CD4-positive, alpha-beta T cell treated with Interleukin-21 for 1 hour (primary cell): Measurements from ENCODE around the gene DSCAML1.

ENCODE experiments used
- DNase-seq: peaks from one replicate; pipeline ENCODE4 v3.0.0-alpha.2; 2020

DSCAML1 gene

DNA sequence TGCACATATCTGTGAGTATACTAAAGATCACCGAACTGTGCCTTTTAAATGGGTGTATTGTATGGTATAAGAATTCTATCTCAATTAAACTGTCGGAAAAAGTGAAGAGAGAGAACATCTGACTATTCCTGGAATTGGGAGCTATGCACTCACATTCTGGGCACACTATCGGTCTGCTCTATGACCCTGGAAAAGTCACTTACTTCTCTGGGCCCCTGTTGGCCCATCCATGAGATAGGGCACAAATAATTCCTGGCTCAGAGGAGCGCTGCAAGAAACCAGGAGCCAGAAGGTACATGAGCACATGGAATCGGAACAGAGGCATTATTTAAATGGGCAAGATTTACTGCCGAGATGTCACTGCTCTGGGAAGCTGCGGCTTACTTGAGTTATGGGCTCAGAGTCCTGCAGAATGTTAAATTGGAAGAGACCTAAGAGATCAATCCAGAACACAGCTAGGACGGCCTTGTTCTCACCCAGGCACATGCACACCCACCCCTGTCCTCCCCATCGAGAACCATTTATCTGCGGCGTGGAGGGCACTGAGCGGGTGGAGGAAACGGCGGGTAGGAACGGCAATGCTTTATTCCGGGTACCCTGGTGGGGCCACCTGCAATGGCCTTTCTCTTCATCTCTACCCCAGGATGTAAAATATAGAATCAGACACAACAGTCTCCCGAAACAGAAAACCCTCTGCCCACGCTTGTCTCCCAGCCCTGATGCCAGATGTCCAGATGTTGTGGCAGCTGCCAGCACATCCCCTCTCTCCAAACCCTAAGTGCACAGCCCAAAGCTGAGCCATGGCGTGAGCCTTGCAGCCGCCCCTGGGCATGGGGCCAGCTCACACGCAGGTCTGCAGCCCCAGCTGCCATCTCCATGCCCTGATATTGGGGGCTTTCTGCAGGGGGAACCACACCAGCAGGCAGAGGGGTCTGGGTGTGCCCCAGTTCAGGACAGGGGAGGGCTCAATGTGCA lies 142.4 kb downstream of the DSCAML1 start:
- no peak for DNase-seq

DNA sequence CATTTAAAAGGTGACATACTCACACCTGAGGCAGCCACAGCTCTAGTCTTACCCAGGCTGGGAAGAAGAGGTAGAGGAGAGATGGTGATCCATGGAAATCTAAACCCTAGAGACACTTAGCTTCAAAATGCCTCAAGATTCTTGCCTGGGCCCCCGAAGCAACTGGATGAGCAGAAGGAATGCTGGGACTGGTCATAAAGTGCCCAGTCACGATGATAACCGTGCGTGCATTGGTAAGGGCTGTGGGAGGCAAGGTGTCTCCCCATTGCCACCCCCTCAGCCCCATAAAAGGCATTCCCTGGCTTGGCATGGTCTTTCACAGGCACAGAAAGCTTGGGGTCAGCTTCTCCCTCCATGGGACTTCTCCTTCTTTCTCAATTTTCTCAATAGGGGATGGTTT lies 144.5 kb downstream of the DSCAML1 start:
- no peak for DNase-seq

DNA sequence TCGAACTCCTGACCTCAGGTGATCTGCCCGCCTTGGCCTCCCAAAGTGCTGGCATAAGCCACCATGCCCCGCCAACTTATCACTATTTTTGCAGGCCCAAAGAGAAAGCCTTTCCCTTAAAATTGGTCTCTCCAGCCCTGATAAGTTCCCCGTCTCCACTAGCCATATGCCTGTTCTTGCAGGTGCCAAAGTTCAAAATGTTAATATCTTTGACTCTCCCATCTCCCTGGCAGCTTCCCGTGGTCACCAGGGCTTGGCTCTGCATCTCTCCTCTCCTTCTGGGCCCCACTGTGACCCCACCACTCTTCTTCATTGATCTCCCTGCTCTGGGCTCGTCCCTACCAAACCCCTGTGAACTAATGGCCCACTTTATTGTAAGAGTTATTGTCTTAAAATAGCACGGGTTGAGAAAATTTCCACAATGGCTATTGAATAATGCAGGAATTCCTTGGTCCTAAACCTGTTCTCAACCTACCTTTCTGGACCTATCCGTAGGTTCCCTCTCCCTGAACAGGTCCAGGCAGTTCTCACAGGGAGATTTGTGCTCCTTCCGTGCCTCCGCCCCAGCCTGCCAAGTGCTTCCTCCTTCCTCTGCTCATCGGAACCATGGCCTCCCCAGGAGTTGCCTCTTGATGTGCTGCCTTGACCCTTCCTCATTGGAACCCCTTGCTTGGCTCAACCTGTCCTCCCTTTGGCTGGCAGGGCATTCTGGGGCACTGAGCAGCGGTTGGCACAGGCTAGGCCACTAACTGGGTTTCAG lies 147.5 kb downstream of the DSCAML1 start:
- no peak for DNase-seq

DNA sequence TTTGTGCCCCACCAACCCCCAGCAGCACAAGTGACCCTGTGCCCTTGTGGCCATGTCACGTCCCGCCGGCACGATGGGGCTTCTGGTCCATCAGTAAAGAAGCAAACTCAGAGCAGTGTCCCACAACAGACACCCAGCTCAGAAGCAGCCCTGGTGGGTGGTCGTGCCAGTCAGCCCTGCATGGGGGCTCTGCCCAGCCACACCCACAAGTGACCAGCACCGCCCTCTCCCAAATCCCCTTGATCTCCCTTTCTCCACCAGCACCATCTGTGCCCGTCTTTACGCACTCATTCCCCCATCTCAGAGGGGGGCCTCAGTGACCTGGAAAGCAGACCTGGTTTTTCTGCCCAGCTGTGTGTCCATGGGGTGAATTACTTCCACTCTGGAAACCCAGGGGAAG lies 149.1 kb downstream of the DSCAML1 start:
- no peak for DNase-seq

DNA sequence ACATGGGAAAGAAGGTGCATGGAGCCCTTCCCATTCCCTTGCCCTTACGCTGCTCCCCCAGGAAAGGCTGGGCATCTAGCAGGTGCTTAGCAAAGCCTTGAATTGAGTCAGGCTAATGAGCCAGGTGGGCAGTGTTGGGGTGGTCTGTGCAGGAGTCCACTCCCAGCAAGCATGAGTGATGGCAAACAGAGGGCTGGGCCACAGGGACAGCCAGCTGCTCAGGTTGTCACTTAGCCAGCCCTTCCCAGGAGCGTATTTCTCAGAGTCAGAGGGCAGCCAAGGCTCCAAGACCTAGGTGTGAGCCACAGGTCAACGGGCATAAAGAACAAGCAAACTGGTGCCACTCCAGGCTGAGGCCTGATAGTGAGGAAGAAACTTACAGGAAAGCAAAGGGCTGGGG lies 149.8 kb downstream of the DSCAML1 start:
- DNase-seq: no peak

DNA sequence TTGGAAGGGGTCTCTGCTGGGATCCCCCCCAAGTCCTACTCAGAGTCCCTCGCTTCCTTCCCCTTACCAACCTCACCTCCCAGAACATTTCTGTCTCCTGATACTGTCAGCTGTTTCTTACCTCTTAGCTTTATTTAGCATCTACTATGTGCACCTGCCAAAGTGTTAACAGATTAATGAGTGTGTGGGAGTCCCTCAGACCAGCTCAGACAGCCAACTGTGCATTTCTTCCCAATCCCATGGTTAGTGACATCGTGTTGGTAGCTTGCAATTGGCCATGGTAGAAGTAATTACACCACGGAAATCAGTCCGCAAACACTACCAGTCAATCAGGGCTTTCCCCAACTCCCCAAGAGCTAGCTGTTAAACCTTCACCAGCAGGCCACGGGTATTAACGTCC lies 150.6 kb downstream of the DSCAML1 start:
- no peak for DNase-seq

DNA sequence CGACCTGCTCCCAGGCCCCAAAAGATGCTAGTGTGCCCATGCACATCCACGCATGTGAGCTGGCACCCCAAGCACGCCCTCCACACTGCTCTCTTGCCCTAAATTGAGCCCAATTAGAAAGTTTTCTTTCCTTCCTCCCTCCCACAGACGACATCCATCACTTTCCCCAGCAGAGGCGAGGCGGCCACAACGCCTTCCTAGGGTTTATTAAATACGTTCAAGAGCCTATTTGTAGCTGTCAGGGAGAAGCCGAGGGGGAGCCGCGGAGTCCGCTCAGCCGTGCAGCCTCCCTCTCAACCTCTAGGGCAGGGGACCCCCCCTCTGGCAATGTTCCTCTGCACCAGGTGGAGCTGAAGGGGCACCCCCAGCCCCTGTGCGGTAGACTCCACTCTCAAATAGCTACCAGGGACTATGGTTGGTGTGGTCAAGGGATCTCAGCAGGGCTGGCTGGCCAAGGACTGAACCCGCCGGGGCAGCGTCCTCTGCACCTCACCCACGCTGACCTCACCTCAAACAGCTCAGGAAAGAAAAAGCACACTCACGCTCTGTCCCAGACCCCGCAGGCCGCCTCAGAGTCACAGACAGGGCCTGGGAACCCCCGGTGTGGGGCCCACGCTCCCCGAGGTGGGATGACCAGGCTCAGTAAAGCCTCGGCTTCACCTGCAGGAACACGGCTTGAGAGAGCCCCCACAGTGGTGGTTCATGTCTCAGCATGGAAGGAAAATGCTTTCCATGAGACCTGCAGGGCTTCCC lies 152.4 kb downstream of the DSCAML1 start:
- DNase-seq: no peak

DNA sequence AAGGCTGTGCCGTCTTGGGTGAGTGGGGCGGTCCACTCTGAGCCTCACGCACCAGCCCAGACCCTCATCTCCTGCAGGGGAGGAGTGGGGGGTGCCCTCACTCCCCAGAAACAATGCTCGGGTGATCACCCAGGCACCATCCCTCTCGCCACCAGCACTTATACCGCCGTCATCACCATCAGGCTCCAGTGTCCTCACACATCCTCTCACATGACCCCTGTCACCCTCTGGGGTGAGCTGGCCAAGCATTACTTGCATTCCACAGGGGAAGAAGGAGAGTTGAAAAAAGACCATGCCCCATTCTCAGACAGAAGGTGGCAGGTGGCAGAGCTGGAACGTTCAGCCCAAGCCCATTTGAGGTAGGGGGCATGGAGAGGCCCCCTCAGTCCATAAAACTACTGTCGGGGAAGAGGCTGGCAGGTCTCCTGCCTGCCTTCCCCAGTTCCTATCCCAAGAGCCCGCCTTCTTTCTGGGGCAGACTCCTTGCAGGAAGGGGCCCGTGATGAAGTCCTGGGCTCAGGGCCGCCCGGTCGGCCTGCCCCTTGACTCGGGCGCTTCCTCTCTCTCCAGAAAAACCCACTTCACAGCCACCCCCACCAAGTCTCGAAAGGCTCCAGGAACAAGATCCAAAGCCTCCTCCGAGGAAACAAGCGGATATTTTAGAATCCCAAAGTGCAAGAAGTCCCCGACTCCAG lies 153.3 kb downstream of the DSCAML1 start:
- DNase-seq: no peak

DNA sequence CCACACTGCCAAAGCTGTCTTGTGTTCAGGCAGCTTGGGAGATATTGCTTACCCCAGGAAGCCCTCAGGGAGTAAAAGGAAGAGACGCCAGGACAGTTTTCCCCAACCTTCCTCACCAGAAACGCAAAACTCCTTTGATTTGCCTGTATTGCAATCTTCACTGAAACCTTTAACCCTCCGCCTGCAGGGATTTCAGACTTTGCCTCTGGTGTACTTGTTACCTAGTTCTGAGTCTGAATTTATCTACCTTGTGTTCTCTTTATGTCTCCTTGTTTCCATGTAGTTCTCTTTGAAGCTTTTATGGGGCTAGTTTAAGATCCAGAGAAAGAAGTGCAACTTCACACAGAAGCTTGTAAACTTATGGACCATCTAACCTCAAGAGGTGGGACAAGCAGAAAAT lies 154.2 kb downstream of the DSCAML1 start:
- no peak for DNase-seq

DNA sequence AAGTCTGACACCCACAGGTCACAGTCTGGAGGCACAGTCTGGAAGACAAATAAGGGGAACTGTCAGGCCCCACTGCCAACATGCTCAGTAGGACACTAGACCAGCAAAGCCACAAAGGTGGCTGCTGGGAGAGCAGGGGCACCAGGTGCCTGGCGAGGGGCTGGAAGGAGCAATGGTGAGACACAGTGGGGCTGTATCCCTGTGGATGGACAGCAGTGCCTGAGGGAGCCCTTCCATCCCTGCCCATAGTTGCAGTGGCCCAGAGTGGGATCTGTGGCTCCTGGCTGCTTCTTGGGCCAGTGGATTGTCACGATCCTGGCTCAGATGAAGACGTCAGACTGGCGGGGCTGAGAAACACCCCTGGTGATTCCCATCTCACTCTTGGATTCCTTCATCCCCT lies 154.6 kb downstream of the DSCAML1 start:
- DNase-seq: no peak

DNA sequence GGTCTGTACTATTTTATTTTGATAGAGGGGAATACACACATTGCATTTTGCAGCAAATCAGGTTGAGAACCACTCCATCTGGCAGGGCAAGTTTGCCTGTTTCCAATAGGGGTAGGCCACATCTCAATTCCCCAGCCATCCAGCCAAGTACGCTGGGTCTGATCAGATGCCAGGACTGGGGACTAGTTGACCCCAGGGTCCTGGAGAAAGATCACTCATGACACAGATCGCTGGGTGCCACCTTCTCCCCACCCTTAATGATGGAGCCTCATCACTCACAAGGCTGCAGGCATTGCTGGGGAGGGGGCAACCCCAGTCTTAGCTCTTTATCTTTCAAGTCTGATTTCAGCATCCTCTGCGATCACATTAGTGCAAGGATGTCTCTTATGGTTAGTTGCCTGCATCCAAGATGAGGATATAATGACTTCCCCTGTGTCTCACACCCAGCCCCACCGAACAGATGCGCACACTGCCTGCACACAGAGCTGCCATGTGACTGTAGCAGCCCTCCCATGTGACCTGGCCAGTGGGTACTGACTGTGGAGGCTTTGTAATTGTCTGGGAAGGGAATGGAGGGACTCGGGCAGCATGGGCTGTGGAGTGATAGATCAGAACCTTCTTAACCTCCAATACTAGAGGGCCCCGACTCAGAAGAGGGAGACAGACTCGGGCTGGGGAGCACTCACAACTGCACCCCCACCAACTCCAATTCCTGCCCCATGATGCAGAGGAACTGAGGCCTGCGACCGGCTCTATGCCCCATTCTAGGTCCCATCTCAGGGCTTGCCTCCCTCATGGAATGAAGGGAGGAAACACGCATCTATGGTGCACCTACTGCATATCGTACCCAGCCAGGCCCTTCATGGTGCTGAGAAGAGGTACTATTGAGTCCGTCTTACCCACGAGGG lies 155.8 kb downstream of the DSCAML1 start:
- no peak for DNase-seq

DNA sequence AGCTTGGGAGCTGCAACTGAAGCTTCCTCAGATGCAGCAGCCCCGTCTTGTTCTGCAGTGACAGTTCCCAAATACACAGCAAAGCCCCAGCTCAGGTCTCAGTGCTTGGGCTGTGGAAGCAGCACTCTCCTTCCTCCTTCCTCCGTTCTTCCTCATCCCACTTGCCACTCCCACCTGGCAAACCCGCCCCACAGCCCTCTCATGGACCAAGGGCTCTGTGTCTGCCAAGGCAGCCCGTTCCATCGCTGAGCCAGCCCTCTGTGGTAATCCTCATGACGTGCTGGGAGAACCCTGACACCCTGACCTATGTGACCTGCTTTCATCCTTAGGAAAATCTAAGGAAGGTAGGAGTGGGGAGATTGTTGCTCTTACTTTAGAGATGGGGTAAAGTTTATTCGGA lies 157.0 kb downstream of the DSCAML1 start:
- no peak for DNase-seq

DNA sequence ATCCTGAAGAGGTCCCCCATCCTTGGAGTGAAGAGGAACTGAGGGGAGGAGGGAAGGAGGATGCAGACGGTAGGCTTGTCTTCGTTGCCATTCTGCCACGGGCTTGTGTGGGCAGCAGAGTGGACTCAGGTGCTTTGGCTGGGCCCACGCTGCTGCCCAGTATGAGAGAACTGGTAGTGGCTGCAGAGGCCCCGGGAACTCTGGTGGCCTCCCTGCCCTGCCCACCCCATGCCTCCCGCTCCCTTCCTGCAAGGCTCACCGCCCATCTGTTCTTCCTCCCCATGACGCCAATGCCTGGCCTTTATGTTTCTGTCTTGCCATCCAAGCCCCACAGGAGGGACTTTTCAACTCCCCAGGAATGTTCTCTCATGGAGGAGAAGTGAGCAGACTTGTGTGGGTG lies 157.4 kb downstream of the DSCAML1 start:
- DNase-seq: no peak

DNA sequence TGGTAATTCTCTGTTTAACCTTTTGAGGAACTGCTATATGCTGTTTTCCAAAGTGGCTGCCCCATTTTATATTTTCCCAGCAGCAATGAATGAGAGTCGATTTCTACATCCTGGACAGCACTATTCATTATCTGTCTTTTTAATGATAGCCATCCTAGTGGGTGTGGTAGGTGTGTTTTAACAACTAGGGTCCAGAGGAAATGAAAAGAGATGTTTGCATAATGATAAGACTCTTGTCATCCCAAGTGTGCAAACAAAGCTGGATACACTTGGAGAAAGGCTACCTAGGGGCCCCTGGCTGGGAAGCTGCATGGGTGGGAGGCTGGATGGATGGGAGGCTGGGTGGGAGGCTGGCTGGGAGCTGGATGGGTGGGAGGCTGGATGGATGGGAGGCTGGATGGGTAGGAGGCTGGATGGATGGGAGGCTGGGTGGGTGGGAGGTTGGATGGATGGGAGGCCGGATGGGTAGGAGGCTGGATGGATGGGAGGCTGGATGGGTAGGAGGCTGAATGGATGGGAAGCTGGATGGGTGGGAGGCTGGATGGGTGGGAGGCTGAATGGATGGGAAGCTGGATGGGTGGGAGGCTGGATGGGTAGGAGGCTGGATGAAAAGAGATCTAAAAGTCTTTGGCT lies 158.0 kb downstream of the DSCAML1 start:
- DNase-seq: no peak

DNA sequence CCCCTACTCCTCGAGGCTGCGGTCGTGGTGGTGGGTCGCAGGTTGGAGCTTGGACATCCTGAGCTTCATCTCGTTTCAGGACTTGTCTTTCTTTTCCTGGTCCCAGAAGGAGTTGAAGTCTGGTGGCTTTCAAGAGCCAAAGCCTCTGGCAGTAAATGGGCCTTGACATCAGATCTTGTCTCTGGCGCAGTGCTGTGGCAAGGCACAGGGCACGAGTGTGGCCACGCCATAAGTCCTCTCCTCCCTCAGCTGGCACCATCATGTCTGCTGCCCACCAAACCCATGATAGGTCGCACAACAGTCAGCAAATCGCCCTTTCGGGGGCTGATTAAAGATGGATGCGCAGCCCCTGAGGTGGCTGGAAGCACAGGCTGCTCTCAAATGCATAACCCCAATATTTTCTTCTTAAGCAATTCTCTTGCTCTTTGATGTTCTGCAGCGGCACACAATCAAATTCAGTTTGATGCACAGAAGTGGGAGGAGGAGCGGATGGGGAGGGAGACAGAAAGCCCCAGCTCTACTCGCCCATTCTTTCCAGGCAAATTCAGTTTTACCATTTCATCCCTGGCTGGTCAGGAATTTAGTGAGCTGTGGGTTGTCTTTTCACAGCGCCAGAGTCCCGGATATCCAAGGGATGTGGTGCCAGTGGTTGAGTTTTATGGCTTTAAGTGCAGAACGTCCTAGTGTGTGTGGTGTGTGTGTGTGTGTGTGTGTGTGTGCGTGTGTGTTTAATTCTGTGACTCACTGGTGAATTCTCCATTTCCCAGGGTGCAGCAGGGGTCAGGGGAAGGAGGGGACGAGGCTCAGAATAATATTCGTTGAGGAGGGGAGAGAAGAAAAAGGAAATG lies 162.0 kb downstream of the DSCAML1 start:
- no peak for DNase-seq

DNA sequence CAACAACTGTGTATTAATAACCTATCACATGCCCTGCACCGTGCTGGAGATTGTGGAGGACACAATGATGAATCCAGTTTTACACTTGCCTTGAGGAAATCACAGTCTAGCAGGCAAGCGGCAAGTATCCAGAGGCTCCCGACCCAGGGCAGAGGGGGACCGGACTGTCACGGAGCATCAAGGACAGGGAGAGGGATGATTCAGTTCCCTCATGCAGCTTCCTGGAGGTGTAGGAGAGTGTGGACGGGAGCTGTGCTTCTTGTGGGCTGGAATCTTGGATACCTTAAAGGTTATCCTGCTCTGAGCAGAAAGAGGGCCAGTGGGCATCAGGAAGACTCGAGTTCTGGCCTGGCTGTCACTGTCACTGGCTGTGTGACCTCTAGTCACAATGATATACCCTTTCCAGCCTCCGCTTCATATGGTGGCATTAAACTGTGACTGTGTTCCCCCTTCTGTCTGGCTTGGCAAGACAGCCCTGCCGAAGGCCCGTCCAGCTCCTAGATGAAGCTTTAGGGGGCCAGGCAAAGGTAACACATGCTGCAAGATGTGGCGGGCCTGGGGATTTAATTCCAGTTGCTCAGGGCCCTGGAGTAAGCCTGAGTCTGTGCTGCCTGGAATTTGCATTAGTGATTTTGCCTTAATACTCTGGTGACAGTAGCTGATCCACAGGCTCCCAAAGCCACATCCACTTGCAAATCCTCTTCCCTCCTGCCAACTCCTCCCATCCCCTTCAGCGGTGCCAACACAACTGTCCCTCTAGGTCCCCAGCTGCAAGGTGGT lies 162.8 kb downstream of the DSCAML1 start:
- no peak for DNase-seq

DNA sequence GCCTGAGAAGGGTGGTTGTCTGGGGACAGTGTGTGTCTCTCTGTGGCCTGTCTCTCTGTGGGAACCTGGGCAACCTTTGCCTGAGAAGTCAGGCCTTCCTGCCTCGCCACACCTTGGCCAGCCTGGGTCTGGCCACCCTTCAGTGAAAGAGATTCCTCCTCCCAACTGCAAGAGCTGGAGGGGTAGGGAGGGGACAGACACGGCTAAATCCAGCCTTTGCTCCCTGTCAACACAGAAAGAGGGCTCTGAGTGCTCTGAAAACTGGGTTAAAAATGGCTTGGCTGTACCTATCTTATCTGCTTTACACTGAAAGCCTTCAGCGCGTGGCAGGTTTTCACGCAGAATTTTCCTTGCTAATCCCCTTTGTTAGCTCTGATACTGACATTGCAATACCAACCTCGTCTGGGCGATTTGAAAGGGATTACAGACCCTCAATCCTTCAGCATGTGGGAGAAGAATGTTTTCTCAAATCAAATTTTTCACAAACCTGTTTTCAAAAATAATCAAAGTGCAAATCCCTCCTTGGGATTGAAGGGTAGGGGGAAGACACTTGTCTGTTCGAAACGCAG lies 163.7 kb downstream of the DSCAML1 start:
- no peak for DNase-seq

DNA sequence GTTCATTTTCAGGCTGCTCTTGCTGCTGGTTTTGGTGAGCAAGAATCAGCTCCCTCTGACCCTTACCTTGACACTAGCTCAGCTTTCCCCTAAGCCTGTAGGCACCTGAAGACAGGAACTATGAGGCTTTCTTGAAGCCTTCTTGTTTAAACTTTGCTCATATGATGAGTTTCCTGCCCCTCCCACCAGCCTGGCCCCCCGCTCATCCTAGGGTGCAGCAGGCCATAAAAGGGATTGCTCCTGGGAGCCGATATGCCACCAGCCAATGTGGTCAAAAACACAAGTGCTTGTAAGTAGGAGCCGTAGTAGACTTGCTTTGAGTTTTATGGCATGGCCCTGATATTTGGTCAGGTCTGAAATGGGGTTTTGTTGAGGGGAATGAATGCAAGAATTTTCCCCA lies 164.7 kb downstream of the DSCAML1 start:
- DNase-seq: no peak
